GM21529 (cell line): Measurements from ENCODE around the gene EFNB1.

ENCODE experiments used
- ATAC-seq: cut with Tn5 transposase; IDR thresholded peaks from one replicate; pipeline ENCODE4 v1.9.1; 2021; ENCODE audit not compliant: unreplicated experiment

EFNB1 gene

DNA sequence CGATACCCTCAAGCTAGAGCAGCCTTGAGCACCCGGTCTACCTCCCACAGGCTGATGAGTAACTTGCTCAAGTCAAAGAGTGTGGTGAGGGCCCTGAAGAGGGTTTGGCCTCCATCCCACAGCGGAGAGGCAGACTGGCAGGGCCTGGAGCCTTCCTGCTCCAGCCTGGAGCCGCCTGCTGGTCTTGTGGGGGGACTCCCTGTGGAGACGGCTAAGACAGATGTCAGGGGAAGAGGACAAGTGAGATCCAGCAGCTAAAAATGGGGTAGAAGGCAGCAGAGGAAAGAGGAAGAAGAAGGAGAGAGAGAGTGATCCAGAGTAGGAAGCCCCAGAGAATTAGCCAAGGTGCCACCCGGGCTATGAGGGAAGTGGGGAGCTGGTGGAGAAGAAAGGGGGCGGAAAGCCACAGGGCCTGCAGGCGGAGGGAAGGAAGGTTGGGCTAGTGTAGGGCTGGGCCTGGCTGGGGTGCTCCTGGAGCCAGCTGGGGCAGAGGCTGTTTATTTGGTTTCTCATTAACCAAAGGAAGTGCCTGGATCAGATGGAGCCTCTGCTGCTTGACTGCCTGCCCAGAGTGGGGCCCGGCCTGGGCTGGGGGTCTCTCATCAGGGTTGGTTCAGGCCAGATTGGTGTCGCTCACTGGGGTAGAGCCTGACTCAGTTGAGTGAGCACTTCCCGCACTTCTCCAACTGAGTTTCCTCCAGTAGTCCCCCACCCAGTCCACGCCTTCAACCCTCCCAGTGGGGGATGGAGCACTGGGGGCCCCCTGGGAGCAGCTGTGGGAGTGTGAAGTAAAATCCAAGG lies 14.2 kb downstream of the EFNB1 start:
- ATAC-seq, result no peak

DNA sequence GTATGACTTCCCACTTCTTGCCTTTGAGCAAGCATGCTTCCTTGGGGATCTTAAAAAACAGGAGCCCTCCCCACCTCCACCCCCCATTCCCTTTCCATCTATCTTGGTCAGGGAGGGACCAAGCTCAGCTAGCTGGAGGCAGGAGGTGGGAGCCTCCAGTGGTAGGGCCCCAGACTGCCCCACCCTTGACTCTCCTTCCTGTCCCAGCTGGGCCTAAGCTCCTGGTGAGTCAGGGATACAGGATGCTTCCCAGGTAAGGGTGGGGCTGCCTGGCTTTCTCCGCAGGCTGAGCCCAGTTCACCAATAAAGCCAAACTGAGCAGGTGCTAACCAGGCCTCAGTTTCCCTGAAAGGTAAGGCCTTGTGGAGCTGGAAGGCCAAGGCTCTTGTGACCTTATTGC lies 15.2 kb downstream of the EFNB1 start:
- ATAC-seq, result no peak

DNA sequence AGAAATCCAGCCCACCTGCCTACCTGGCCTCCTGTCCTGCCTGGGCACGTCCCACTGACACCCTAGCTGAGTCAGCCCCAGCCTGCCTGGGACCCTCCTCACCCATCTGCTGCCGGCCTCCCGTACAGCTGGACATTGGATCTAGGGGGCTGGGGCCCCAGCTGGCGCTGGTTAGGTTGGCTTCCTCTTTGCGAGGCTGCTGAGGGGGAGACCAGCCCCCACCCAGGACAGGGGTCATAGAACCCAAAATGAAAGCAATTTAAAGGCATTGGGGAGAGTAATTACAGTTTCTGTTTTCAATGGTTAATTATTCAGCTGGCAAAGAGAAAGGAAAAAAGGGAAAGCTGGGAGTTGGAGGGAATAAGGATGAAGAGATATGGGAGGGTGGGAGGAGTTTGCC lies 15.8 kb downstream of the EFNB1 start:
- ATAC-seq, result no peak

DNA sequence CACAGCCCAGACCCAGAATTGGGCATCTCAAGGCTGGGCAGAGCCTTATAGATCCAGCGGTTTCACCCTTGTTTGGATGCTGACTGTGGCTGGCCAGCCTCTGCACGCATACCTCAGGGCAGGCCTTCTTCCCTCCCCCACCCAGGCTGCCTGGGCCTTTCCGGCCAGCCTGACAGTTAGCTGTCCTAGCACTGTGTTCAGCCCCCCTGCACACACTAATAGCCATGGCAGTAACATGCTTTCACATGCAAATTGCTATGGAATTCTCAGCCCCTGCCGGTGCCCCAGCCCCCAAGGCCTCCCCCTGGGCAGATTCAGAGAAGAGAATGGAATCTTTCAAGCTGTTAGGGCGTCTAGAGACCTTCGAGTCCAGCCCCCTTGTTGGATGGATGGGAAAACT lies 17.7 kb downstream of the EFNB1 start:
- no peak for ATAC-seq

DNA sequence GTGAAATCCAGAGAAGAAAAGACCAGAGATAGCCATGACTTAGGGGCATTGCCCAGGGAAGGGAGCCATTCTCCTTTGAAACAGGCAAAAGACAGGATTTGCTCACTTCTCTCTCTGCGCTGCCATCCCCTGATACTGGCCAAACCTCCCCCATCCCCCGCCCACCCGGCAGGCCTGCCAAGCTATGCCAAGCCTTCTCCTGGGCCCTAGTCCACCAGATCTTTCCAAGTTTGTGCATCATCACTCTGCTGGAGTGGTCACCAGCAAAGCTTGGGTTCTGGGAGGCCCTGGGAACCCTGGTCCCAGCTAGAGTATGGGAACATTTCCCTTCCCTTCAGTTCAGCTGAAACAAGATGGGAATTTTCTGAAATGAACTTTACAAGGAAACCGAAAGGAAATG lies 18.4 kb downstream of the EFNB1 start:
- no peak for ATAC-seq

DNA sequence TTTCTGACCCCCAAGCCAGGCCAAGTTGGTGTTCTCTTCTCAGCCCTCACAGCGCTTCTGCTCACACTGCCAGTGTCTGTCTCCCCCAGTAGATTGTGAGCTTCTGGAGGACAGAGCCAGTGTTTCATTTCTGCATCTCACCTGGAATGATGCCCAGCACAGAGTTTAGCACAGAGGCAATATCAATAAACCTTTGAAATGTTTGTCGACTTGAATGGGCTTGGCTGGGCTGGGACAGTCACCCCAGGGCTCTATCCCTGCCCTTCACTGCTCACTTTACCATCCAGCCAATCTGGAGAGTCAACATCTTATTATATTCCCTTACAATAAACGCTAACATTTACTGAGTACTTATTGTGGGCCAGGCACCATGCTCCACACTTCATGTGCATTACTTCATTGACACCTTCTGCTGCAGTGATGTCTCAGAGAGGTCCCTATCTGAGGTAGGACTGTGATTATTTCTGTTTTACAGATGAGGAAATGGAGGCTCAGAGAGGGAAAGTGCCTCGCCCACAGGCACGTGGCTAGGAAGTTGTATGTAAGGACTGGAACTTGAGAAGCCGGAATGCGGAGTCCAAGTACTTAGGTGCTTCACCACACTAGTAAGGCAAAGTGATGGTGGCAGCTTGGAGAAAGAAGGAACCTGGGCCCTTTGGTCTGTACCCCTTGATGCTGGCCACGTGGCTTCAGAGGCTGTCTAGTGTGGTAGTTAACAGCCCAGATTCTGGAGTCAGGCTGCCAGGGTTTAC lies 19.5 kb downstream of the EFNB1 start:
- no peak for ATAC-seq

DNA sequence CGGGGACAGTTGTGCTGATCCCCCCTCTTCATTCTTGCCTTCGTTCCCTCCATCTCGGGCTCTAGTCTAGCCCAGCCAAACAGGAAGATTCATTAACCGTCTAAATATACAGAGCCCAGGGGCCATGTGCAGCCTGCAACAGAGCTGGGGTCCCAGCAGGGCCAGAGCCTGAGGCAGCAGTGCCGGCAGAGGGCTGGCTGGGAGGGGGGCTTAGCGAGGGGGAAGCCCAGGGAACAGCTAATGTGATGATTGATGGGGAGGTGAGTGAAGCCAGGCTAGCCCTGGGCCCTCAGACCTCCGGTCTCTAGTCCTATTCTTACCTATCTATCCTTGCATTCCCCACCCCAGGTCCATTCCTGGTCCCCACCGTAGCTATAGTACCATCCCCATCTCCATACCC lies 22.3 kb downstream of the EFNB1 start:
- ATAC-seq, result no peak

DNA sequence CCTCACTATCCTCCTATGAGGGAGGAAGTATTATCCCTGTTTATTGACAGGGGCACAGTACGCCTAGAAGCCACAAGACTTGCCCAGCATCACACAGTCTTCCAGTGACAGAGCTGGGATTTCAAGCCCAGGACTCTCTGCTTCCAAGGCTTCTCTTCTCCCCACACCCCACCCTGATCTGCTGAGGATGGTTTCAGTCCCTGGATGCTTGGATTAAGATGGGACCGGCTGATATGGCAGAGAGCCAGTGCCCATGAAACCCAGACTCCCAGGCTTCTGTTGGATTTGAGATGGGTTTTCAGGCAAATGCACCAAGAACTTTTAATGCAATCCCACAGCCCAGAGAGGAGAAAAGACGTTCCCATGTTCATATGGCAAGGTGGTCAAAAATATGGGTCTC lies 23.2 kb downstream of the EFNB1 start:
- ATAC-seq, result no peak

DNA sequence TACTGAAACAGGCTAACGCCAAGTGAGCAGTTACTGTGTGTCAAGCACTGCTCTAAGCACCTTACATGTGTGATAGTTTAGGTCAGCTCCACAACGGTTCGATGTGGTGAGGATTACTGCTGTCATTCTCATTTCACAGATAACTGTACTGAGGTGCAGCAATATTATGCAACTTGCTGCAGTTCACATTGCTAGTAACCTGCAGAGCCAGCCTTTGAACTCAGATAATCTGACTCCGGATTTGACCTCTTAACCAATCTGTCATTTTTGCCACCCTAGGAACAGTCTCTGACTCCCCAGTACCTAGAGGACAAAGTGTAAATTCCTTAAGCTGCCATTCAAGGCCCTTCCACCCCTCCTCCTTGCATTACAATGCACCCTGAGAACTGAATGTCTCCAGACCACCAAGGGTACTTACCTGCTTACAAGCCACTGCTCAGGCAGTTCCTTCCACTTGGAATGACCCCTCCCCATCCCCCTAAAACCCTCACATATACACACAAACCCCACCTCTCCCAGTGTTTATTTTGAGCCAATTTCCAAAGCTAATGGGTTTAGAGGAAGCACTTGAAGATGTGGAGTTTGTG lies 24.9 kb downstream of the EFNB1 start:
- no peak for ATAC-seq

DNA sequence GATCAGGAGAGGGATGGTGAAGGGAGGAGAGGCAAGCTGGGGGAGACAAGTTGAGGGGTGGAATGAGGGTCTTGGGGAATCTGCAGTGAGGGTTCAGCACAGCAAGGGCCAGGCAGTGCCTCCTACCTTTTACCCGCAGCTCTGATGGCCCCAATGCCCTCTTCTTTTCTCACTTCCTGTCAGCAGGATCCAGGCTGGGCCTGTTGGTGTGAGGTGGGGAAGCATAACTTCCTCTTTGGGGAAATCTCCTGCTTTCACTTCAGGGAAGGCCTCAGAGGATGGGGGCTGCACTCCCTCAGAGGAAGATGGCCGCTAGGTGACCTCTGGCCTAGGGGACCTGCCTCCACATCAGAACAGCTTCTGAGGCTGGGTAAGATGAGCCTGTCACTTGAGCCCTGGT lies 36.5 kb downstream of the EFNB1 start:
- no peak for ATAC-seq

DNA sequence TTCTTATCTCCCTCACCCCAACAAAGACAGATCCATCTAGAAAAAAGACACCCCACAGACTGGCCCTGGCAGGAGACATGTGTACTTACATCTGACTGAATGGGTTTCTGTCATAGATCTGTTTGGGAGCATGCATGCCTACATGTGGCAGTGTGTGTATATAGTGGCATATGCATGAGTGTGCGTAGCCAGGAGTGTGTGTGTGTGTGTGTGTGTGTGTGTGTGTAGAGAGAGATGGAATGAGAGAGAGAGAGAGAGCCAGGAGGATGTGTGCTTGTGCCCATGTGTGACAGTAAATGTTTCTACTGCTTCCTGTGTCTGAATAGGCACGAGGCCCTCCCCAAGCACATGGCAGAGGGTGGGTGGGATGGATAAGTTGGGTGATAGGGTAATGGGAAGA lies 37.1 kb downstream of the EFNB1 start:
- no peak for ATAC-seq

DNA sequence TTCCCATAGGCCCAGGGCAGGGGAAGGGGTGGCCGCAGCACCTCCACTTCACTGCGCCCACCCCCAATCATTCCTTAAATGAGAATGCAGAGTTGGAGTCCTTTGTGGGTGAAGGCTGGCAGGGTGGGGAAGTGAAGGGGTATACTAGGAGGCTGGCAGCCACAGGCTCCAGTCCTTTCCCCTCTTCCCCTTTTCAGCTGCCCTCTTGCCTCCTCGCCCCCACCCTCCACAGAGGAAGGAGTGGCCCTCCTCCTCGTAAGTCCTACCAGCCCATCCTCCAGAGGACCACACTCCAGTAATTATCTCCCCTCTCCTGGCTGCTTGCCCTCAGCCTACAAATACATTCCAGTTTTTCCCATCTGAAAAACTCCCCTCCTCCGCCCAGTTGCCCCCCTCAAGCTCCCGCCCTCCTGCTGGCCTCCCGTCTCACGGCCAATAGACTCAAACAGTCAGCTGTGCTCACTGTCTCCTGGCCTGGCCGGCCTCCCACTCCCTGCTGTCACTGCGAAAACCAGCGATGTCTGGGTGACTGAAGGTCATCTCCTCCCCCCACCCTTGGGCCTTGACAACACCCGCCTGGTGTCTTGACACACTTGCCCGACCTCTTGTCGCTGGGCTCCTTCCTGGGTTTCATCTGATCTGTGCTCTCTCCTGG lies 38.8 kb downstream of the EFNB1 start:
- no peak for ATAC-seq

DNA sequence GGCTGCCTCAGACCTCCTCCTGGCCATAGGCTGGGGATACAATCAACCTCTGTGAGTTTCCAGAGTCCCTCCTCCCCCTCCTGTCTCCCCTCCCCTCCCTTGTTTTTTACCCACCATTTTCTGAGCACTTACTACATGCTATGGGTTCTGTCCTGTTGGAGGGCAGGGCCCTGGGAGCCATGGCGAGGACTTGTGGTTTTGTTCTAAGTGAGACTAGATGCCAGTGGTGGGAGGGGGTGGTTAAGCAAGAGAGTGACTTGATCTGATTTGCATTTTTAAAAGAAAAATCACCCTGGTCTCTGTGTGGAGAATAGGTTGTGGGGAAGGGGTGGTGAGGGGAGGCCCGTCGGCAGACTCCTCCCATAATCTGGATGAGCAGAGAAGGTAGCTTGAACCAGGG lies 39.5 kb downstream of the EFNB1 start:
- no peak for ATAC-seq

DNA sequence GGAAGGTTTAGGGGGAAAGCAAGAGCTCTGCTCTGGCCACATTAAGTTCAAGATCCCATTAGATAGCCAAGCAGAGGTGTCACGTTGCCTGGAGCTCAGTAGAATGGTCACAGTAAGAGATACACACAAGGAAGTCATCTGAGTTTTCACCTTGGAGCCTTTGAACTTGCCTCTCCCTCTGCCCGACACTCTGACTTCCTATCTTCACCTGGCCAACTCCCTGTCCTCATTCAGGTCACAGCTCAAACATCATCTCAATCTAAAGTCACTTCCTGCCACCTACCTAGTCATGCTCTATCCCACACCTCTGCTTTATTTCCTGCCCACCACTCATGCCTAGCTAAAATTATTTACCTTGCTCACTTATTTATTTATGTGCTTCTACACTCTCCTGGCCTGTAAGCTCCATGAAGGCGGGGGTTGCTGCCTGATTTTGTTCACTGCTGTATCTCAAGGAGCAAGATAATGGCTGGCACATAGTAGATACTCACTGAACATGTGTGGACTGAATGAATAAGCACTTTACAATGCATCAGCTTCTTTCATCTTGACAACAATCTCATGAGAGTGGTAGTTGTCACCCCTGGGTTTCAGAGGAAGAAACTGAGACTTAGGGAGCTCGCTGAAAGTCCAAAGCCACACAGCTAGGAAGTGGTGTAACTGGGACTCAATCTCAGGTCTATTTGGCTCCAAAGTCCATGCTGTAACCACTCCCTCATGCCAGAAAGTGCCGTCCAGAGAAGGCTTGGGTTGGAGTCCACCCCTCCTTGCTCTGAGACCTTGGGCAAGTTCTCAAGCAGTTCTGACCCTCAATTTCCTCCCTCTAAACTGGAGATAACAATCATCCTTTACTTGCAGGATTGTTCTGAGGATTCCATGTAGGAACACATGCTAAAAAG lies 40.3 kb downstream of the EFNB1 start:
- no peak for ATAC-seq

DNA sequence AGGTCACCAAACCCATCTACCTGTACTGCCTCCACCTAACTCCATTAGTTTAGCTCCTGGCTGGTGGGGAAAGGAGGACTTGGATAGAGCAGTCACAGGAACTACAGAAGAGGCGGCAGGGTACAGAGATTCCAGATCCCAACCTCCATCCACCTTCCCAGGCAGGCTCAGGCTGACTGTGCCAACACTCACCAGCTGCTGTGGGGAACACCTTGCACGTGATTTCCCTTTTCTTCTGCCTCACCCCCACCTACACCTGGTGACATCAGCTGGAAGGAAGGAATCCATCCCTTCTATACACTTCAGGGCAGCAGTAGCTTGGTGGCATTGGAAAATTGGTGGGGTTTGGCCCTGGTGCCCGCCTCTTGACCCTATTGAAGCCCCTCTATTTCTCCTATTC lies 41.5 kb downstream of the EFNB1 start:
- ATAC-seq, result no peak

DNA sequence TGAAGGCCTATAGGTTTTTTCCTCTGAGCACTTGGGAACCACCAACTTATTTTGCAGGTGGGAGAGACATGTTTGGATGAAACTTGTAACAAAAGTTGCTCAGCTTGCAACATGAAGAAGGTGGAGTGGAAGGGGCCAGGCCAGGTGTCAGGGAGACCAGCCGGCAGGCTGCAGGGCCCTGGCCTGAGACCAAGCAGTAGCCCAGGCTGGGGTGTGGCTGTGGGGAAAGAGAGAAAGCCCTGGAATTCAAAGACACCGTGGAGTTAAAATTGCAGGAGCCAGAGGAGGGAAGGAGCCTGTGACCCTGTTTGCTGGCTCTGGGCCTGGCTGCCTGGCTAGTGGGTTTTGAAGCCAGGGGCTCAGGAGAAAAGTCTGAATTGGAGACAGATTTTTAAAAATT lies 43.4 kb downstream of the EFNB1 start:
- no peak for ATAC-seq

DNA sequence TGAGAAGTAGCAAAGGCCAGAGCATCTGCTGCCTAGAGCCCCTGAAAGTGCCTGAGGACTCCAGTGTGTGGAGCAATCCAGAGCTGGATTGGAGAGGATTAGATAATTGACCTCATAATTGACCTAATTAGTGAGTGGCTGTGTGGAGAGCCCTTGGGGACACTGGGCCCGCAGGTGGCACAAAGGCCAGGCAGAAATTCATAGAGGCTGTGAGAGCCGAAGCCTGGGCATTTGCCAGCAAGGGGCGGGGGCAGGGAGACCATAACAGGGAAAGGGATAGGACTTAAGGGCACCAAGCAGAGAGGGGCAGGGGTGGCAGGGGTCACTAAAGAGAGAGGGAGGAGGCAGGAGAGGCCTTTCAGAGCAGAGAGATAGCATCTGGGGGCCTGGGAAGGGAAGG lies 45.3 kb downstream of the EFNB1 start:
- ATAC-seq, result no peak

DNA sequence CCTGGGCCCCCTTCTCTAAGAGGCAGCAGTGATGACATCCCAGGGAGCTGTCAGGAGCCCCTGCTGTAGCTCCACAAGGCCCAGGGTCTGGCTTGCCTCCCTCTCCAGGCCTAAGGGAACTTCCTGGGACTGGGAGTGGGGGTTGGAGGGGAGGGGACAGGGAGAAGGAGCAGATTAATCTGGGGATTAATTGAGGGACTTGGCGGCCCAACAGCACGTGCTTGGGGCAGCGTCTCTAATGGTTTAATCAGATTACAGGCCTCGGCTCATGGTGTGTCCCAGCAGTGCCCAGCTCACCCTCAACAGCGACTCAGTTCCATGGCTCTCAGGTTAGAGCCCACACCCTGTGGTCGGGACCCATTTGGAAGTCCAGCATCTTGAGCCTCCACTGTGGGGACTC lies 47.9 kb downstream of the EFNB1 start:
- ATAC-seq, result no peak

DNA sequence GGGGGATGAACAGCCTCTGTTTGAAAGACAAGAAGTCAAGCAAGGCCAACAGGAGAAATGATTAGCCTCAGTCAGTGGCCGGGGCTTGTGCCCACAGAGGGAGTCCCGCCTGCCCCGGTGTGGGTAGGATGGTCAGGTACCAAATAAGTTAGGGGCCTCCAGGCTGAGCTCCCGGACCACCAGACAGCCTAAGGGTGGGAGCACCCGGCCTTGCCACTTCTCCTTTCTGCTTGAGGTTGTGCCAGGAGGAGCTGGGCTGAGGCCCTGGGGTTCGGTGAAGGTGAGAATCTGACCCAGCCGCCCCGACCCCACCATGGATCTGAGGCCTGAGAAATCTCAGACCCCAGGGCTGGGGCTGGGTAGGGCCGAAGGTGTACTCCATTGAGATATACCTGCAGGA lies 48.8 kb downstream of the EFNB1 start:
- no peak for ATAC-seq

DNA sequence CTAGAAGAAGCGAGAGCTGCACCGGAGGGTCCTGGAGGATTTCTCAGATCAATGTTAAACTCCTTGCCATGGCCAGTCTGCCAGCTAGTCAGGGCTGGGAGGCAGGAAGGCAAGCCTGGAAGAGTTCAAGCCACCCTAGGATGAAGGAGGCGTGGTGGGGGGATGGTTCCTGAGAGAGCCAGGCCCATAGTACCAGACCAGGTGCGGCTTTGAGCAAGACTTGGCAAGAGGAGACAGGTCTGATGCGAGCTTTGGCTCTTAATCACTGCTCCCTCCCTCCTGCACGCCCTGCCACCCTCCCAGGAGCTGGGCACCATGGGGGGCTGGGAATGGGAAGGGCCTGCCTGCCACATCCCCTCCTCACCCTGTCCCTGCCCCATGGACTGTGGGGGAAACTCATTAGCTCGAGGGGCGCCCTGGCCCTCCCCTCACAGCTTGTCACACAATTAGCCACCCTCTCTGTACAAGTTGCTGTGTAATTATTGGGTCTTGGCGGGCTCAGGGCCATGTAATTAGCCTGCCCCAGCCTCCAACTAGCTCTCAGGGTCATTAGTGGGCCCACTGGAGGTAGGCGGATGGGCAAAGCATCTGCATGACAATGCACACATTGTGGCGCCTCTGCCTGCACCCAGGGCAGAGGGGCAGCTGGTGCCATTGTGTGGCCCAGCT lies 50.3 kb downstream of the EFNB1 start:
- ATAC-seq, result no peak
